GM18505 (cell line): ENCODE results near the gene LNPK.
A peak's percentile ranks its signal among the peaks of the same experiment; 100 is the strongest.

Experiments
- ATAC-seq: cut with Tn5 transposase; IDR thresholded peaks from one replicate; pipeline ENCODE4 v1.9.1; 2021; ENCODE audit not compliant: unreplicated experiment
- POLR2A ChIP-seq: IDR thresholded peaks from 4 replicates; pipeline ENCODE4 v1.6.1; 2011; ENCODE audit warnings: borderline replicate concordance; ENCODE audit not compliant: insufficient read depth, insufficient read length; ENCODE audit errors: extremely low read depth

Gene LNPK

GRCh38 chr2:176001916-176002687 lies at the start of gene LNPK:
Gene LNPK, minus strand, starts transcription at chr2:176002267. Its CDS starts 6,683 bp downstream, at chr2:175995584.
- TF ChIP-seq POLR2A = peak; percentile 90
- peak; percentile 91 for ATAC-seq

- no peak for TF ChIP-seq POLR2A
- ATAC-seq = no peak
These were observed 37.3 kb upstream of the LNPK start for GRCh38 chr2:176039375-176039774.

- TF ChIP-seq POLR2A = no peak
- ATAC-seq = no peak
These were observed 36.6 kb upstream of the LNPK start for GRCh38 chr2:176038694-176039093.

GRCh38 chr2:176035013-176035691 lies 33.1 kb upstream of the LNPK start:
- ATAC-seq = no peak
- TF ChIP-seq POLR2A = no peak

GRCh38 chr2:176027806-176028205 lies 25.7 kb upstream of the LNPK start:
- ATAC-seq = no peak
- no peak for TF ChIP-seq POLR2A

- no peak for TF ChIP-seq POLR2A
- ATAC-seq = no peak
These were observed 23.9 kb upstream of the LNPK start for GRCh38 chr2:176025932-176026331.

- no peak for ATAC-seq
These were observed 22.0 kb upstream of the LNPK start for GRCh38 chr2:176024083-176024482.

GRCh38 chr2:176022048-176022447 lies 20.0 kb upstream of the LNPK start:
- ATAC-seq = no peak
- TF ChIP-seq POLR2A = no peak

More at GRCh38 chr2:176024083-176024482, 22.0 kb upstream of the LNPK start:
- TF ChIP-seq POLR2A = no peak

- ATAC-seq = no peak
- no peak for TF ChIP-seq POLR2A
These were observed 18.3 kb upstream of the LNPK start for GRCh38 chr2:176020400-176020799.

- TF ChIP-seq POLR2A = no peak
- no peak for ATAC-seq
These were observed 16.6 kb upstream of the LNPK start for GRCh38 chr2:176018708-176019107.

GRCh38 chr2:176009445-176009844 lies 7.4 kb upstream of the LNPK start:
- no peak for ATAC-seq
- no peak for TF ChIP-seq POLR2A

GRCh38 chr2:176004934-176005333 lies 2.9 kb upstream of the LNPK start:
- ATAC-seq = no peak
- no peak for TF ChIP-seq POLR2A

GRCh38 chr2:176003958-176004357 lies 1.9 kb upstream of the LNPK start:
- no peak for ATAC-seq
- no peak for TF ChIP-seq POLR2A

GRCh38 chr2:176002688-176003210 lies 682 bp upstream of the LNPK start:
- no peak for TF ChIP-seq POLR2A

More at GRCh38 chr2:176002688-176003210, 682 bp upstream of the LNPK start:
- ATAC-seq = no peak
